NCI-H1417 treated with DMSO at 0.1 percent for 48 hours (cell line): ENCODE measurements around the gene FOLR2.
"Not testable (repeated sequence)": the region's sequence is repeated elsewhere in the genome, so short reads cannot be mapped to it uniquely, and the experiment has no call there.

Experiments used
- DNase-seq: peaks from one replicate; lab custom pipeline; 2025; lab: John Stamatoyannopoulos, UW

Gene FOLR2

GRCh38 chr11:72216638-72217037 is at the start of gene FOLR2:
FOLR2 (plus strand) TSS chr11:72216794; CDS start chr11:72218585, 1,791 bp downstream.
- no peak for DNase-seq

- not testable (repeated sequence) for DNase-seq
Measured at GRCh38 chr11:72169046-72169555, 47.5 kb upstream of the FOLR2 start.

GRCh38 chr11:72169754-72170153 is 46.8 kb upstream of the FOLR2 start:
- DNase-seq = not testable (repeated sequence)

- not testable (repeated sequence) for DNase-seq
Measured at GRCh38 chr11:72172043-72172442, 44.6 kb upstream of the FOLR2 start.

- DNase-seq = no peak
Measured at GRCh38 chr11:72173291-72173690, 43.3 kb upstream of the FOLR2 start.

- no peak for DNase-seq
Measured at GRCh38 chr11:72174302-72175070, 42.1 kb upstream of the FOLR2 start.

- DNase-seq = no peak
Measured at GRCh38 chr11:72177656-72178055, 38.9 kb upstream of the FOLR2 start.

GRCh38 chr11:72179049-72179803 is 37.4 kb upstream of the FOLR2 start:
- no peak for DNase-seq

- DNase-seq = no peak
Measured at GRCh38 chr11:72179804-72180396, 36.7 kb upstream of the FOLR2 start.

- not testable (repeated sequence) for DNase-seq
Measured at GRCh38 chr11:72180892-72181552, 35.6 kb upstream of the FOLR2 start.

- DNase-seq = not testable (repeated sequence)
Measured at GRCh38 chr11:72181553-72181958, 35.0 kb upstream of the FOLR2 start.

GRCh38 chr11:72188267-72188666 is 28.3 kb upstream of the FOLR2 start:
- no peak for DNase-seq

- DNase-seq = peak; percentile 26
Measured at GRCh38 chr11:72189455-72190250, 26.9 kb upstream of the FOLR2 start.

GRCh38 chr11:72190631-72191071 is 25.9 kb upstream of the FOLR2 start:
- no peak for DNase-seq

- DNase-seq = no peak
Measured at GRCh38 chr11:72191961-72192381, 24.6 kb upstream of the FOLR2 start, which contains the start of gene FOLR1. FOLR1 (plus strand) TSS chr11:72192140; CDS start chr11:72192174, 34 bp downstream.

GRCh38 chr11:72195518-72196270 is 20.9 kb upstream of the FOLR2 start:
- DNase-seq = no peak

GRCh38 chr11:72201445-72201844 is 15.1 kb upstream of the FOLR2 start:
- DNase-seq = not testable (repeated sequence)

GRCh38 chr11:72202571-72202970 is 14.0 kb upstream of the FOLR2 start:
- DNase-seq = no peak

GRCh38 chr11:72203163-72203562 is 13.4 kb upstream of the FOLR2 start:
- no peak for DNase-seq

- DNase-seq = no peak
Measured at GRCh38 chr11:72204886-72205285, 11.7 kb upstream of the FOLR2 start.
